GM23338 (cell line): ENCODE measurements around the gene ADGRL3. TPM values are rescaled to one million over a fixed set of nuclear protein-coding genes. Genes with fewer than 3 reads are reported as not detected.
"Not testable (repeated sequence)": the region's sequence is repeated elsewhere in the genome, so short reads cannot be mapped to it uniquely, and the experiment has no call there.

Experiments
- ATAC-seq: fragments of 200-7000 bp; cut with Tn5 transposase; 3 replicates; pipeline ENCODE4 v1.9.1; 2020
- DNase-seq: peaks from one replicate; pipeline ENCODE4 v3.0.0-alpha.2; 2015; ENCODE audit warnings: low spot score
- H2AFZ ChIP-seq: fragments of 200-600 bp; sonication (generic); 2 replicates; pipeline ENCODE4 v1.8.0; 2016; ENCODE audit warnings: antibody characterized with exemption, mild to moderate bottlenecking, moderate library complexity
- H3F3A ChIP-seq: fragments of 200-600 bp; sonication (generic); replicated peaks from 2 replicates; pipeline ENCODE4 v1.8.0; 2017; ENCODE audit warnings: antibody characterized with exemption, mixed run types, low read depth
- H3K27ac ChIP-seq: fragments of 200-600 bp; sonication (generic); 2 replicates; pipeline ENCODE4 v1.6.1; 2016; ENCODE audit warnings: low read depth
- H3K27me3 ChIP-seq: fragments of 200-600 bp; sonication (generic); 2 replicates; pipeline ENCODE4 v1.8.0; 2016; ENCODE audit warnings: mild to moderate bottlenecking, mixed run types, moderate library complexity; ENCODE audit not compliant: insufficient read depth
- H3K36me3 ChIP-seq: fragments of 200-600 bp; sonication (generic); 2 replicates; pipeline ENCODE4 v1.8.0; 2016; ENCODE audit warnings: mild to moderate bottlenecking; ENCODE audit not compliant: insufficient read depth
- H3K4me1 ChIP-seq: fragments of 200-600 bp; sonication (generic); 2 replicates; pipeline ENCODE4 v1.8.0; 2016; ENCODE audit warnings: mild to moderate bottlenecking, moderate library complexity; ENCODE audit not compliant: insufficient read depth
- H3K4me2 ChIP-seq: fragments of 200-600 bp; sonication (generic); 2 replicates; pipeline ENCODE4 v1.7.1; 2017; ENCODE audit warnings: mixed run types
- H3K4me3 ChIP-seq: fragments of 200-600 bp; sonication (generic); 2 replicates; pipeline ENCODE4 v1.6.1; 2016; ENCODE audit warnings: mixed run types
- H3K79me2 ChIP-seq: fragments of 200-600 bp; sonication (generic); replicated peaks from 2 replicates; pipeline ENCODE4 v1.8.0; 2017; ENCODE audit warnings: mild to moderate bottlenecking; ENCODE audit not compliant: insufficient read depth
- H3K9me2 ChIP-seq: fragments of 200-600 bp; sonication (generic); 2 replicates; pipeline ENCODE4 v1.8.0; 2017; ENCODE audit not compliant: insufficient read depth
- H4K20me1 ChIP-seq: fragments of 200-600 bp; sonication (generic); replicated peaks from 2 replicates; pipeline ENCODE4 v1.8.0; 2017; ENCODE audit warnings: mild to moderate bottlenecking; ENCODE audit not compliant: insufficient read depth
- H3K27ac Mint-ChIP-seq: 2 replicates; pipeline ENCODE4 v1.8.0; 2020; ENCODE audit warnings: inconsistent platforms, mild to moderate bottlenecking, moderate library complexity, mixed read lengths
- H3K27me3 Mint-ChIP-seq: 3 replicates; pipeline ENCODE4 v1.8.0; 2022; ENCODE audit warnings: low read depth, mild to moderate bottlenecking, moderate library complexity, mixed read lengths, inconsistent platforms; ENCODE audit not compliant: insufficient read depth, poor library complexity
- H3K36me3 Mint-ChIP-seq: 3 replicates; pipeline ENCODE4 v1.8.0; 2021; ENCODE audit warnings: low read depth, mild to moderate bottlenecking, inconsistent platforms, moderate library complexity, mixed read lengths
- H3K4me1 Mint-ChIP-seq: 3 replicates; pipeline ENCODE4 v1.8.0; 2020; ENCODE audit warnings: mild to moderate bottlenecking, inconsistent platforms, mixed read lengths
- H3K4me3 Mint-ChIP-seq: 3 replicates; pipeline ENCODE4 v1.8.0; 2021; ENCODE audit warnings: moderate library complexity, mild to moderate bottlenecking, inconsistent platforms, mixed read lengths
- H3K9me3 Mint-ChIP-seq: 3 replicates; pipeline ENCODE4 v1.8.0; 2020; ENCODE audit warnings: moderate library complexity, mild to moderate bottlenecking, inconsistent platforms, mixed read lengths
- CREB1 ChIP-seq: fragments of 250-450 bp; sonication (Bioruptor Pico); IDR thresholded peaks from 2 replicates; pipeline ENCODE4 v1.5.0; 2020; ENCODE audit warnings: low read depth, mild to moderate bottlenecking, moderate library complexity
- EZH2phosphoT487 ChIP-seq: fragments of 200-600 bp; sonication (generic); IDR thresholded peaks from one replicate; pipeline ENCODE4 v1.8.1; 2018; ENCODE audit warnings: antibody characterized with exemption; ENCODE audit not compliant: unreplicated experiment
- JUNB ChIP-seq: IDR thresholded peaks from one replicate; pipeline ENCODE4 v1.6.1; 2016; ENCODE audit warnings: antibody characterized with exemption; ENCODE audit not compliant: unreplicated experiment
- NANOG ChIP-seq: IDR thresholded peaks from 2 replicates; pipeline ENCODE4 v1.6.1; 2016; ENCODE audit warnings: antibody characterized with exemption, borderline replicate concordance
- POLR2AphosphoS5 ChIP-seq: IDR thresholded peaks from 2 replicates; pipeline ENCODE4 v1.6.1; 2016; ENCODE audit warnings: antibody characterized with exemption, low read depth
- STAT1 ChIP-seq: IDR thresholded peaks from one replicate; pipeline ENCODE4 v1.6.1; 2016; ENCODE audit warnings: antibody characterized with exemption; ENCODE audit not compliant: unreplicated experiment
- ZNF114 ChIP-seq: fragments of 250-450 bp; sonication (Bioruptor Pico); IDR thresholded peaks from 2 replicates; pipeline ENCODE4 v1.5.0; 2020; ENCODE audit warnings: mild to moderate bottlenecking, moderate library complexity
- polyA plus RNA-seq: library from polyadenylated mRNA; unstranded; fragments of >200 nt; fragmentation: Nextera tagmentation; extraction: Ambion mirVana; gene quantifications from 2 replicates; pipeline ENCODE4 v1.2.1, GENCODE V29; 2016
- total RNA-seq: library from RNA; depleted of rRNA; stranded (reverse); fragments of >200 nt; shearing (Covaris generic); gene quantifications from 2 replicates; pipeline ENCODE4 v1.2.3, GENCODE V29; 2014
- TF ChIP-seq, protein P1 (sequence below), 2 experiments: fragments of 200-600 bp in 1 of 2; sonication (generic) in 1 of 2; conservative IDR thresholded peaks; 2 replicates each; pipeline versions ENCODE4 v1.5.1 to v1.6.1; 2016 to 2017; ENCODE audit warnings: antibody characterized with exemption in 2 of 2, low read depth in 2 of 2, mild to moderate bottlenecking in 2 of 2, moderate library complexity in 1 of 2
- TF ChIP-seq, protein P2 (sequence below): IDR thresholded peaks from 2 replicates; pipeline ENCODE4 v1.6.1; 2016; ENCODE audit warnings: antibody characterized with exemption
- TF ChIP-seq, protein P3 (sequence below): IDR thresholded peaks from one replicate; pipeline ENCODE4 v1.6.1; 2018; ENCODE audit warnings: antibody characterized with exemption; ENCODE audit not compliant: unreplicated experiment

ADGRL3 gene
- total and polyA plus RNA-seq, 2 experiments from 2014 or later = 9.7 to 16.5 TPM

DNA sequence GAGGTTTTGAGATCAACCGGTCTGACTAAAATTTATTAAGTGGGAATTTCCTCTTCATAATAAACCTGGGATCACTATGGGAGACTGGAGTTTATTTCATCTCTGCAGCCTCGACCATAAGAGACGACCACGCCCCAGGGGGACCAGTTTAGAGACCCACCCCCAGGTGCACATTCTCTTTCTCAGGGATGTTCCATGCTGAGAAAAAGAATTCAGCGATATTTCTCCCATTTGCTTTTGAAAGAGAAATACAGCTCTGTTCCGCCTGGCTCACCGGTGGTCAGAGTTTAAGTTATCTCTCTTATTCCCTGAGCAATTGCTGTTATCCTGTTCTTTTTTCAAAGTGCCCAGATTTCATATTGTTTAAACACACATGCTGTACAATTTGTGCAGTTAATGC, 187.2 kb downstream of the ADGRL3 start:
- not testable (repeated sequence) for H3K27me3 Mint-ChIP-seq, H3F3A ChIP-seq, H2AFZ ChIP-seq, H3K27me3 ChIP-seq, H4K20me1 ChIP-seq, ATAC-seq, H3K9me2 ChIP-seq, H3K36me3 ChIP-seq, H3K36me3 Mint-ChIP-seq, H3K9me3 Mint-ChIP-seq, H3K79me2 ChIP-seq
- H3K27ac ChIP-seq = 0 out of 2 replicates have a peak overlapping the region, but pooled peaks have one; percentile 28
- peaks cover 62% of the 10 kb centered on the region for H3K4me1 Mint-ChIP-seq
- peak overlapping the region; percentile 57 for H3K4me2 ChIP-seq
- peak; percentile 63 for DNase-seq
- peak overlapping the region; percentile 58 for H3K4me3 Mint-ChIP-seq
- H3K4me3 ChIP-seq = peak overlapping the region; percentile 35
- H3K4me1 ChIP-seq = peaks cover 52% of the 10 kb centered on the region
- TF ChIP-seq CREB1 (0 out of 2 replicates have a peak, but pooled peaks have one; percentile 9), POLR2AphosphoS5 (peak; percentile 55; the same call in 1 of the 2 replicates), NANOG (peak; percentile 78)
- H3K27ac Mint-ChIP-seq = peak overlapping the region; percentile 53; the same call in 1 of the 2 replicates

DNA sequence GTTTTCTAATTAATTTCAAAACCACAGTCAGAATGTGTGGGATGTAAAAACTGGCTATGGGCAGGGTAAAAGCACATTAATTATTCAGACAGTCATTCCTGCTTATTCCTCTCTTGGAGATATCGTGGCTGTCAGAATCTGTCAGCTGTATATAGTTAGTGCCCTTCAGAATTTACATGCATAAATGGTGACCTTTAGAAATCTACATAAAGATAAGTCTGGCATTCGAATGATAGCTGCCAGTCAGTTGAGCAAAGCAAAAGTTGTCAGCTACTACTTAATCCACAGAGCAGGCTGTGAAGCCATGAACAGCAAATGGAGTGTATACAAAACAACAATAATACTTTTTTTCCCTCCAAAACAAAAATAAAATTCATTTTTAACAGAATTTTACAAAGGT, 189.5 kb downstream of the ADGRL3 start:
- H3K9me3 Mint-ChIP-seq = no peaks in the 10 kb centered on the region
- peak overlapping the region; percentile 48; the same call in 1 of the 2 replicates for H3K4me2 ChIP-seq
- peaks cover 69% of the 10 kb centered on the region for H3K4me1 ChIP-seq
- H3K4me3 ChIP-seq = no peak overlapping the region
- peaks cover 70% of the 10 kb centered on the region for H3K4me1 Mint-ChIP-seq
- no peaks in the 10 kb centered on the region for H3F3A ChIP-seq
- no peak overlapping the region for H3K4me3 Mint-ChIP-seq
- TF ChIP-seq NANOG (no peak), JUNB (no peak), STAT1 (no peak), CREB1 (no peak), ZNF114 (CRISPR knock-in tag) (no peak), EZH2phosphoT487 (no peak), POLR2AphosphoS5 (no peak)
- TF ChIP-seq, protein P1, sequence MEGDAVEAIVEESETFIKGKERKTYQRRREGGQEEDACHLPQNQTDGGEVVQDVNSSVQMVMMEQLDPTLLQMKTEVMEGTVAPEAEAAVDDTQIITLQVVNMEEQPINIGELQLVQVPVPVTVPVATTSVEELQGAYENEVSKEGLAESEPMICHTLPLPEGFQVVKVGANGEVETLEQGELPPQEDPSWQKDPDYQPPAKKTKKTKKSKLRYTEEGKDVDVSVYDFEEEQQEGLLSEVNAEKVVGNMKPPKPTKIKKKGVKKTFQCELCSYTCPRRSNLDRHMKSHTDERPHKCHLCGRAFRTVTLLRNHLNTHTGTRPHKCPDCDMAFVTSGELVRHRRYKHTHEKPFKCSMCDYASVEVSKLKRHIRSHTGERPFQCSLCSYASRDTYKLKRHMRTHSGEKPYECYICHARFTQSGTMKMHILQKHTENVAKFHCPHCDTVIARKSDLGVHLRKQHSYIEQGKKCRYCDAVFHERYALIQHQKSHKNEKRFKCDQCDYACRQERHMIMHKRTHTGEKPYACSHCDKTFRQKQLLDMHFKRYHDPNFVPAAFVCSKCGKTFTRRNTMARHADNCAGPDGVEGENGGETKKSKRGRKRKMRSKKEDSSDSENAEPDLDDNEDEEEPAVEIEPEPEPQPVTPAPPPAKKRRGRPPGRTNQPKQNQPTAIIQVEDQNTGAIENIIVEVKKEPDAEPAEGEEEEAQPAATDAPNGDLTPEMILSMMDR (conservative IDR thresholded peaks at IDR 0.05; ENCODE audit: low read depth in 2 of 2) = no peak
- TF ChIP-seq, protein P2, sequence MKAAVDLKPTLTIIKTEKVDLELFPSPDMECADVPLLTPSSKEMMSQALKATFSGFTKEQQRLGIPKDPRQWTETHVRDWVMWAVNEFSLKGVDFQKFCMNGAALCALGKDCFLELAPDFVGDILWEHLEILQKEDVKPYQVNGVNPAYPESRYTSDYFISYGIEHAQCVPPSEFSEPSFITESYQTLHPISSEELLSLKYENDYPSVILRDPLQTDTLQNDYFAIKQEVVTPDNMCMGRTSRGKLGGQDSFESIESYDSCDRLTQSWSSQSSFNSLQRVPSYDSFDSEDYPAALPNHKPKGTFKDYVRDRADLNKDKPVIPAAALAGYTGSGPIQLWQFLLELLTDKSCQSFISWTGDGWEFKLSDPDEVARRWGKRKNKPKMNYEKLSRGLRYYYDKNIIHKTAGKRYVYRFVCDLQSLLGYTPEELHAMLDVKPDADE = no peak
- TF ChIP-seq, protein P3, sequence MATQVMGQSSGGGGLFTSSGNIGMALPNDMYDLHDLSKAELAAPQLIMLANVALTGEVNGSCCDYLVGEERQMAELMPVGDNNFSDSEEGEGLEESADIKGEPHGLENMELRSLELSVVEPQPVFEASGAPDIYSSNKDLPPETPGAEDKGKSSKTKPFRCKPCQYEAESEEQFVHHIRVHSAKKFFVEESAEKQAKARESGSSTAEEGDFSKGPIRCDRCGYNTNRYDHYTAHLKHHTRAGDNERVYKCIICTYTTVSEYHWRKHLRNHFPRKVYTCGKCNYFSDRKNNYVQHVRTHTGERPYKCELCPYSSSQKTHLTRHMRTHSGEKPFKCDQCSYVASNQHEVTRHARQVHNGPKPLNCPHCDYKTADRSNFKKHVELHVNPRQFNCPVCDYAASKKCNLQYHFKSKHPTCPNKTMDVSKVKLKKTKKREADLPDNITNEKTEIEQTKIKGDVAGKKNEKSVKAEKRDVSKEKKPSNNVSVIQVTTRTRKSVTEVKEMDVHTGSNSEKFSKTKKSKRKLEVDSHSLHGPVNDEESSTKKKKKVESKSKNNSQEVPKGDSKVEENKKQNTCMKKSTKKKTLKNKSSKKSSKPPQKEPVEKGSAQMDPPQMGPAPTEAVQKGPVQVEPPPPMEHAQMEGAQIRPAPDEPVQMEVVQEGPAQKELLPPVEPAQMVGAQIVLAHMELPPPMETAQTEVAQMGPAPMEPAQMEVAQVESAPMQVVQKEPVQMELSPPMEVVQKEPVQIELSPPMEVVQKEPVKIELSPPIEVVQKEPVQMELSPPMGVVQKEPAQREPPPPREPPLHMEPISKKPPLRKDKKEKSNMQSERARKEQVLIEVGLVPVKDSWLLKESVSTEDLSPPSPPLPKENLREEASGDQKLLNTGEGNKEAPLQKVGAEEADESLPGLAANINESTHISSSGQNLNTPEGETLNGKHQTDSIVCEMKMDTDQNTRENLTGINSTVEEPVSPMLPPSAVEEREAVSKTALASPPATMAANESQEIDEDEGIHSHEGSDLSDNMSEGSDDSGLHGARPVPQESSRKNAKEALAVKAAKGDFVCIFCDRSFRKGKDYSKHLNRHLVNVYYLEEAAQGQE = no peak
- DNase-seq (no peak), ATAC-seq (no peak)
- H3K36me3 Mint-ChIP-seq = peaks cover 7% of the 10 kb centered on the region; the same call in 2 of the 3 replicates
- no peak overlapping the region for H3K27ac ChIP-seq
- H3K9me2 ChIP-seq = no peaks in the 10 kb centered on the region
- H3K27me3 Mint-ChIP-seq = no peaks in the 10 kb centered on the region
- no peak overlapping the region for H3K27ac Mint-ChIP-seq
- no peaks in the 10 kb centered on the region for H3K36me3 ChIP-seq
- no peak overlapping the region for H2AFZ ChIP-seq
- no peaks in the 10 kb centered on the region for H3K79me2 ChIP-seq
- no peaks in the 10 kb centered on the region for H4K20me1 ChIP-seq
- H3K27me3 ChIP-seq = no peaks in the 10 kb centered on the region
